Coronary artery (tissue), 2 donors: ENCODE results near the gene FOXB2.

Experiments used
- DNase-seq: peaks from one replicate; pipeline ENCODE4 v3.0.0-alpha.2; 2017; ENCODE audit warnings: low spot score
- H3K27ac ChIP-seq, 2 donors: fragments of 200-600 bp; sonication (generic); one replicate each; pipeline ENCODE4 v1.5.1; 2016 to 2019
- H3K4me3 ChIP-seq: fragments of 200-600 bp; sonication (generic); 2 replicates; pipeline ENCODE4 v1.5.1; 2016; ENCODE audit warnings: mild to moderate bottlenecking, moderate library complexity
- CTCF ChIP-seq: fragments of 200-600 bp; sonication (generic); IDR thresholded peaks from one replicate; pipeline ENCODE4 v1.5.1; 2019; ENCODE audit warnings: antibody characterized with exemption

FOXB2 gene

GRCh38 chr9:76988941-76989340 lies 30.5 kb upstream of the FOXB2 start:
- no peak for DNase-seq
- no peak overlapping the region for H3K27ac ChIP-seq
- no peak overlapping the region for H3K4me3 ChIP-seq
- no peak for TF ChIP-seq CTCF

- H3K4me3 ChIP-seq, result no peak overlapping the region
- TF ChIP-seq CTCF, result no peak
- H3K27ac ChIP-seq, result no peak overlapping the region
- no peak for DNase-seq
These were observed 30.0 kb upstream of the FOXB2 start for GRCh38 chr9:76989501-76989900.

GRCh38 chr9:76996700-76997099 lies 22.8 kb upstream of the FOXB2 start:
- H3K27ac ChIP-seq, result no peak overlapping the region
- H3K4me3 ChIP-seq, result no peak overlapping the region
- DNase-seq, result no peak
- TF ChIP-seq CTCF, result no peak

- no peak overlapping the region for H3K27ac ChIP-seq
- DNase-seq, result no peak
- no peak overlapping the region for H3K4me3 ChIP-seq
- TF ChIP-seq CTCF, result no peak
These were observed 20.2 kb upstream of the FOXB2 start for GRCh38 chr9:76999261-76999660.

- DNase-seq, result no peak
- no peak for TF ChIP-seq CTCF
- Histone ChIP-seq H3K4me3 (no peak overlapping the region), H3K27ac (no peak overlapping the region)
These were observed 19.1 kb upstream of the FOXB2 start for GRCh38 chr9:77000330-77000729.

- Histone ChIP-seq H3K27ac (no peak overlapping the region), H3K4me3 (no peak overlapping the region)
- no peak for TF ChIP-seq CTCF
- DNase-seq, result no peak
These were observed 16.1 kb upstream of the FOXB2 start for GRCh38 chr9:77003366-77003765.

GRCh38 chr9:77005216-77005615 lies 14.2 kb upstream of the FOXB2 start:
- DNase-seq, result no peak
- no peak for TF ChIP-seq CTCF
- Histone ChIP-seq H3K27ac (no peak overlapping the region), H3K4me3 (no peak overlapping the region)
